ENCODE results near the gene NGDN.
"Not testable (repeated sequence)": the region's sequence is repeated elsewhere in the genome, so short reads cannot be mapped to it uniquely, and the experiment has no call there.

NGDN gene

DNA sequence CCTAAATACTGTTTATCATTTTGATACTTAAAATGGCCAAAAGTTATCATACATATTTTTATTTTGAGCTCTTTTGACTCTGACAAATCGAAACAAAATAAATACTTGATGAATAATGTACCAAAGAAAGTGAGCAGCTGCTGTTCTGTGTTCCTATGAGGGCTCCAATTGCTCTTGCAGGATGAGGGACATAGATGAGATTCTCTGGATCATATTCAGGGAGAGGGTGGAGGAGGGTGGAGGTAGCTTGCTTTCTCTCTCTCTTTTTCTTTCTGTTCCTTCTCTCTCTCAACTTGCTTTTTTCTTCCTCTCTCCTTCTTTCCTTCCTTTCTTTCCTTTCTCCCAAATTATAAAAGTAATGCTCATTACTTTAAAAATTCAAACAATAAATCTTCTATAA, 25.2 kb upstream of the NGDN start:
- DNase-seq (ENCODE audit: low read depth, low spot score) = no peak
- no peak overlapping the region for H3K27ac ChIP-seq
- TF ChIP-seq POLR2AphosphoS5 (IDR thresholded peaks at IDR 0.05; ENCODE audit: borderline replicate concordance, low read depth, low read length) (no peak), EZH2 (IDR thresholded peaks at IDR 0.05) (no peak), FOXP2 (optimal IDR thresholded peaks at IDR 0.05; ENCODE audit: control extremely low read depth, extremely low read length, insufficient read depth) (no peak)

DNA sequence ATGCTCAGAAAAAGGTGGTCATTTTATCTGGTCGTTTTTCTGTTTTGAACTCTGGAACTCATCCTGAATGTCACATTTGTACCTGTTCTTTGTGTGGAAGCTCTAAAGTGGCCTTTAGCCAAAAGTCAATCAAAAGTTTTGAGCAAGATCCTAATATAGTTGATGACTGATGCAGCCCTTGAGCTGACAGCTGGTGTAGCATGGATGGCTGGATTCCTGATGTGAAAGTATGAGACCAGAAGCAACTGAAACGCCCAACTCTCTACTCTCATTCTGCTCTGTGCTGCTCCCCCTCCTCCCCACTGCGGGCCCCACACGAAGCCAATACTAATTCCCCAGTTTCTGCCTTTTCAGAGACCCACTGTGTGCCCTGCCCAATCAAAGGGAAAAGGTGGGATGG, 23.7 kb upstream of the NGDN start:
- Histone ChIP-seq H3K4me3 (no peak overlapping the region), H3K9ac (ENCODE audit: insufficient read length) (no peak overlapping the region), H3K27ac (no peak overlapping the region), H3K9me3 (ENCODE audit: low read depth, low read length) (no peaks in the 10 kb centered on the region), H3K36me3 (ENCODE audit: insufficient read depth, low read length) (no peaks in the 10 kb centered on the region)
- TF ChIP-seq POLR2AphosphoS5 (IDR thresholded peaks at IDR 0.05; ENCODE audit: borderline replicate concordance, low read depth, low read length) (no peak), EZH2 (IDR thresholded peaks at IDR 0.05) (no peak)
- DNase-seq (ENCODE audit: low read depth, low spot score) = no peak

More for the DNA sequence above, 25.2 kb upstream of the NGDN start:
- Histone ChIP-seq H3K4me3 (no peak overlapping the region), H3K9ac (ENCODE audit: insufficient read length) (no peak overlapping the region), H3K9me3 (ENCODE audit: low read depth, low read length) (no peaks in the 10 kb centered on the region), H3K36me3 (ENCODE audit: insufficient read depth, low read length) (no peaks in the 10 kb centered on the region)

DNA sequence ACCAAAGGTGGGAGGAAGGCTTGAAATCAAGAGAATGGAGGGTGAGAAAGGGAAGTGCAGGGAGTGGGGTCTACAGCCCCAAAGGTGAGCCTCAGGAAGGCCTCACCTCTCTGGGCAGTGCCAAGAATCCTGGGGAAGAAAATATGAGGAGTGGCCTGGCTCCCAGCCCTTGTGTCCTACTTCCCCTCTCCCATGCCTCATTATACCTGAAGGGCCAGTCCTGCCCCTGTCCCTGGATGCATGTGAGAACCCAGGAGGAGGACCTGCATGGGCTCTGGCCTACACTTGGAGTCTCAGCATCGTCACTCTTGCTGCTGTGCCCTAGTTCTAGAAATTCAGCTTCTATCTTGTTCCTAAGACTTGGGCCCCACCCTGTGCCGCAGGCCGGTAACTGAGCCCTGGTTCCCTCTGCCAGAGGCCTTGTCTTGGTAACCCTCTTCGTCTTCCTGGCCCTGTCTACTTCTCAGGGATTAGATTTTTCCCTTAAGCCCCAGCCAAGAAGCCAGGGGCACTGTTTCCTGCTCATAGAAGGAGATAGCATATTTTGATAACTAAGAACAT, 23.1 kb upstream of the NGDN start:
- no peaks in the 10 kb centered on the region for H3K36me3 ChIP-seq (ENCODE audit: insufficient read depth, low read length)
- H3K9ac ChIP-seq (ENCODE audit: insufficient read length) = no peak overlapping the region
- H3K4me3 ChIP-seq = no peak overlapping the region
- TF ChIP-seq FOXP2 (optimal IDR thresholded peaks at IDR 0.05; ENCODE audit: control extremely low read depth, extremely low read length, insufficient read depth) (no peak), EZH2 (IDR thresholded peaks at IDR 0.05) (no peak), POLR2AphosphoS5 (IDR thresholded peaks at IDR 0.05; ENCODE audit: borderline replicate concordance, low read depth, low read length) (no peak)
- no peak for DNase-seq (ENCODE audit: low read depth, low spot score)
- H3K27ac ChIP-seq = no peak overlapping the region
- no peaks in the 10 kb centered on the region for H3K9me3 ChIP-seq (ENCODE audit: low read depth, low read length)

DNA sequence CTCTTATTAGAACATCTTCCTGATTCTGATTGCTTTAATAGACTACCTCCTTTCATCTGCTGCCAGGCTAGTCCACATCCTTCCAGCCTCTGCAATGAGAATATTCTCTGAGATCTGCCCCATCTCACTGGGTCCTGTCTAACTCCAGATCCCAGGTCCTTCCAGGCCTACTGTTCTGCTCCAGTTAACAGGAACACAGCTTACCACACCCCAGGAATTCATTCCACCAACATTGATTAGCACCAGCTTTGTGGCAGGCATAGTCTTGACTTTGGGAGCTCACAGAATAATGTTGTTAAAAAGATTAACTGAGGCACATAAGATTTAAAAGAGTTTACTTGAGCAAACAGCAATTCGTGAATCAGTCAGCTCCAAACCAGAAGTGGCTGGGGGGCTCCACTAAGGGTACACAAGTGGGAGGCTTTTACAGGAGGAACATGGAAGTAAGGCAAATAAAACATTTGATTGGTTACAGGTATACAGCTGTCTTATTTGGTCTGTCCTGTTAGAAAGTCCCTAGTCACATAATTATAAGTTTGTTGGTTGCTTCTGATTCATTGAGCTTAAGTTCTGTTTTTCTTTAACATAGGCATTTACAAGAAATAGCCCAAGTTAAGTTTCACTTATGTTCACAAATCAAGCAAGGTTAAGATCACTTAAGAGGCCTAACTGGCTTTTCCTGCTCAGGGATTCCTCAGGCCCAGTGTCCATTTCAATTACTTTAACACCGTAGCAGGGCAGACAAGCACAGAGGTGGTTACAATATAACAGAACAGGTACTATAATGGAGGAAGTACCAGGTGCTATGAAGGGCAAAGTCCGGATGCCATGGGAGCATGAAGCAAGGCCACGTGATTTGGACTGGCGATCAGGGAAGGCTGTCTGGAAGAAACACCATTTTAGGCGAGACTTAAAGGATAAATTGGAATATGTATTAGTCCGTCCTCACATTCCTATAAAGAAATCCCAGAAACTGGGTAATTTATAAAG, 21.8 kb upstream of the NGDN start:
- H3K36me3 ChIP-seq (ENCODE audit: insufficient read depth, low read length) = no peaks in the 10 kb centered on the region
- no peak overlapping the region for H3K9ac ChIP-seq (ENCODE audit: insufficient read length)
- no peaks in the 10 kb centered on the region for H3K9me3 ChIP-seq (ENCODE audit: low read depth, low read length)
- H3K27ac ChIP-seq = no peak overlapping the region
- DNase-seq (ENCODE audit: low read depth, low spot score) = no peak
- no peak overlapping the region for H3K4me3 ChIP-seq
- TF ChIP-seq FOXP2 (optimal IDR thresholded peaks at IDR 0.05; ENCODE audit: control extremely low read depth, extremely low read length, insufficient read depth) (no peak), EZH2 (IDR thresholded peaks at IDR 0.05) (no peak)

DNA sequence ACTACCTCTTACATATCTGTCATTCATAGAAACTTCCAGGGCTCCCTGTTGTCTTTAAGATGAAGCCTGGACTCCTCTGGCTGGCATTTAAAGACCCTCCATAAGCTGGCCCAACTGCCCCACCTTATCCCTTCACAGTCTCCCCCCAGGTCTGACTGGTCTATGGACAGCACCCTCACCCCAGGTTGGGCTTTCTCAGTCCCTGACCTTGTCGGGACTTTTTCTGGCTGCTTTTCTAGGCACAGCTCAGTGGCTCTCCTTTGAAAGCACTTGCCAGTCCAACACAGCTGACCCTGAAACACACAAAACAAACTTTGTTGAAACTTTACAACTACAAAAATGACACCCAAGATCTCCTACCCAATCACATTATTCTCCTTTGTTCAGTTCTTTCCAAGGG, 20.2 kb upstream of the NGDN start:
- no peak for DNase-seq (ENCODE audit: low read depth, low spot score)
- Histone ChIP-seq H3K9me3 (ENCODE audit: low read depth, low read length) (no peaks in the 10 kb centered on the region), H3K27ac (no peak overlapping the region), H3K9ac (ENCODE audit: insufficient read length) (no peak overlapping the region), H3K36me3 (ENCODE audit: insufficient read depth, low read length) (no peaks in the 10 kb centered on the region), H3K4me3 (no peak overlapping the region)
- no peak for TF ChIP-seq EZH2 (IDR thresholded peaks at IDR 0.05)
- TF ChIP-seq POLR2AphosphoS5 (IDR thresholded peaks at IDR 0.05; ENCODE audit: borderline replicate concordance, low read depth, low read length) = no peak

DNA sequence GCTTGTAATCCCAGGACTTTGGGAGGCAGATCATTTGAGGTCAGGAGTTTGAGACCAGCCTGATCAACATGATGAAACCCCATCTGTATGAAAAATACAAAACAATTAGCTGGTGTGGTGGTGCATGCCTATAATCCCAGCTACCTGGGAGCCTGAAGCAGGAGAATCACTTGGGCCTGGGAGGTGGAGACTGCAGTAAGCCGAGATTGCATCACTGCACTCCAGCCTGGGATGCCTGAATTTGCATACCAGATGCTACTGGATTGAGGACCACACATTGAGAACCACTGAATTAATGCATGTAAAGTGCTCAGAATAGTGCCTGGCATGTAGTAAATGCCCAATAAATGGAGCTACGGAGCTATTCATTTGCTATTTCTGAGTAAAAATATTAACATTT, 19.1 kb upstream of the NGDN start:
- H3K36me3 ChIP-seq (ENCODE audit: insufficient read depth, low read length) = no peaks in the 10 kb centered on the region
- no peak for DNase-seq (ENCODE audit: low read depth, low spot score)
- no peak overlapping the region for H3K9ac ChIP-seq (ENCODE audit: insufficient read length)
- H3K4me3 ChIP-seq = no peak overlapping the region
- no peak for TF ChIP-seq POLR2AphosphoS5 (IDR thresholded peaks at IDR 0.05; ENCODE audit: borderline replicate concordance, low read depth, low read length)
- no peak for TF ChIP-seq FOXP2 (optimal IDR thresholded peaks at IDR 0.05; ENCODE audit: control extremely low read depth, extremely low read length, insufficient read depth)
- no peak for TF ChIP-seq EZH2 (IDR thresholded peaks at IDR 0.05)
- H3K9me3 ChIP-seq (ENCODE audit: low read depth, low read length) = no peaks in the 10 kb centered on the region
- no peak overlapping the region for H3K27ac ChIP-seq

DNA sequence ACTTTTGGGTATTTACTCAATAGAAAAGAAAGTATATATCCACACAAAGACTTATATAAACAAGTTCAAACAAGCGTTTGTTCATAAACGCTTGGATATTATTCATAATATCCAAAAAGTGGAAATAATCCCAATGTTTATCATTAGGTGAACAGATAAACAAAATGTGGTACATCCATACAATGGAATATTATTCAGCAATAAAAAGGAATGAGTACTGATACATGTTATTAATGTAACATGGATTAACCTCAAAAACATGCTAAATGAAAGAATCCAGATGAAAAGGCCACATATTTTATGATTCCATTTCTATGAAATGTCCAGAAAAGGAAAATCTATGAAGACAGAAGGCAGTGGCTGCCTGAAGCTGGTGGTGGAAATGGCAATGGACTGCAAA, 17.3 kb upstream of the NGDN start:
- TF ChIP-seq POLR2AphosphoS5 (IDR thresholded peaks at IDR 0.05; ENCODE audit: borderline replicate concordance, low read depth, low read length) (no peak), FOXP2 (optimal IDR thresholded peaks at IDR 0.05; ENCODE audit: control extremely low read depth, extremely low read length, insufficient read depth) (no peak), EZH2 (IDR thresholded peaks at IDR 0.05) (no peak)
- no peak for DNase-seq (ENCODE audit: low read depth, low spot score)
- Histone ChIP-seq H3K9me3 (ENCODE audit: low read depth, low read length) (no peaks in the 10 kb centered on the region), H3K27ac (no peak overlapping the region), H3K4me3 (no peak overlapping the region), H3K9ac (ENCODE audit: insufficient read length) (no peak overlapping the region), H3K36me3 (ENCODE audit: insufficient read depth, low read length) (no peaks in the 10 kb centered on the region)

DNA sequence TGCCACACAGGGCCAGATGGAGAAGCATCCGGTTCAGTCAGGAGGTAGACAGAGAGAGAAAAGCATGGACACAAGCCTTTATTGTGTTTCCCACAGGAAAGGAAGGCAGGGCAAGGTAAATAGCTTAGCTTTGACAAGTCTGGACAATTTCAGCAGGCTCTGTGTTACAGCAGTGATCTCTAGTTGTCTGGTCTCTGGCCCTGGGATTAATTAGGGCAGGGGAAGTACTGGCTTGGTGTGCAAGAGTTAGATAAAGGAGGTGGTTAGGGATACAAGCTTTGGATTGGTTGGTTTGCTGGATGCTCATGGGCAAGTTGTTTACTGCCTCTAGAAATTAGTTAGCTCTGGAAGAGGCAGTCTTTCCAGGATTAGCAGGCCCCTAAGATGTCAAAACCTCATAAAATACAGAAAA, 15.1 kb upstream of the NGDN start:
- TF ChIP-seq FOXP2 (optimal IDR thresholded peaks at IDR 0.05; ENCODE audit: control extremely low read depth, extremely low read length, insufficient read depth) (no peak), EZH2 (IDR thresholded peaks at IDR 0.05) (no peak), POLR2AphosphoS5 (IDR thresholded peaks at IDR 0.05; ENCODE audit: borderline replicate concordance, low read depth, low read length) (no peak)
- DNase-seq (ENCODE audit: low read depth, low spot score) = no peak
- no peaks in the 10 kb centered on the region for H3K9me3 ChIP-seq (ENCODE audit: low read depth, low read length)
- no peak overlapping the region for H3K4me3 ChIP-seq
- H3K27ac ChIP-seq = no peak overlapping the region
- H3K9ac ChIP-seq (ENCODE audit: insufficient read length) = no peak overlapping the region
- H3K36me3 ChIP-seq (ENCODE audit: insufficient read depth, low read length) = no peaks in the 10 kb centered on the region

DNA sequence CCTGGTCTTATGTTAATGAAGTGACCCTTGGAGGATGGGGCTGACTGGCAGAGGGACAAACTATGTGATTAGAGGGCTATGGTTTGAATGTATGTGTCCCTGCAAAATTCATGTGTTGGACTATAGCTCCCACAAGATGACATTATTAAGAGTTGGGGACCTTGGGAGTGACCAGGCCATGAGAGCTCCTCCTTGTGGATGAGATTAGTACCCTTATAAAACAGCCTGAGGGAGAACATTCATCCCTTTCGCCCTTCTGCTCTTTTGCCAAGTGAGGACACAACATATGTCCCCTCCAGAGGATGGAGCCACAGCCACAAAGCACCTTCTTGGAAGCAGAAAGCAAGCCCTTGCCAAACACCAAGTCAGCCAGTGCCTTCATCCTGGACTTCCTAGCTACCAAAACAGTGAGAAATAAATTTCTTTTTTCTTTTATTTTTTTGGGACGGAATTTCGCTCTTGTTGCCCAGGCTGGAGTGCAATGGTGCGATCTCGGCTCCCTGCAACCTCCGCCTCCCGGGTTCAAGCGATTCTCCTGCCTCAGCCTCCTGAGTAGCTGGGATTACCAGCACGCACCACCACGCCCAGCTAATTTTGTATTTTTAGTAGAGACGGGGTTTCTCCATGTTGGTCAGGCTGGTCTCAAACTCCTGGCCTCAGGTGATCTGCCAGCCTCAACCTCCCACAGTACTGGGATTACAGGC, 12.5 kb upstream of the NGDN start:
- H3K9me3 ChIP-seq (ENCODE audit: low read depth, low read length); H3K4me3 ChIP-seq; DNase-seq (ENCODE audit: low read depth, low spot score); H3K9ac ChIP-seq (ENCODE audit: insufficient read length); H3K36me3 ChIP-seq (ENCODE audit: insufficient read depth, low read length); H3K27ac ChIP-seq: not testable (repeated sequence)
